GM12873 (cell line): ENCODE data around the gene NDUFB2.

Experiments used
- TF ChIP-seq, protein P1 (sequence below): IDR thresholded peaks from 2 replicates; pipeline ENCODE4 v1.5.1; 2012; ENCODE audit warnings: low read depth, mild to moderate bottlenecking, moderate library complexity, low read length, control low read depth; ENCODE audit not compliant: insufficient read depth; ENCODE audit errors: missing control alignments

The NDUFB2 gene

DNA sequence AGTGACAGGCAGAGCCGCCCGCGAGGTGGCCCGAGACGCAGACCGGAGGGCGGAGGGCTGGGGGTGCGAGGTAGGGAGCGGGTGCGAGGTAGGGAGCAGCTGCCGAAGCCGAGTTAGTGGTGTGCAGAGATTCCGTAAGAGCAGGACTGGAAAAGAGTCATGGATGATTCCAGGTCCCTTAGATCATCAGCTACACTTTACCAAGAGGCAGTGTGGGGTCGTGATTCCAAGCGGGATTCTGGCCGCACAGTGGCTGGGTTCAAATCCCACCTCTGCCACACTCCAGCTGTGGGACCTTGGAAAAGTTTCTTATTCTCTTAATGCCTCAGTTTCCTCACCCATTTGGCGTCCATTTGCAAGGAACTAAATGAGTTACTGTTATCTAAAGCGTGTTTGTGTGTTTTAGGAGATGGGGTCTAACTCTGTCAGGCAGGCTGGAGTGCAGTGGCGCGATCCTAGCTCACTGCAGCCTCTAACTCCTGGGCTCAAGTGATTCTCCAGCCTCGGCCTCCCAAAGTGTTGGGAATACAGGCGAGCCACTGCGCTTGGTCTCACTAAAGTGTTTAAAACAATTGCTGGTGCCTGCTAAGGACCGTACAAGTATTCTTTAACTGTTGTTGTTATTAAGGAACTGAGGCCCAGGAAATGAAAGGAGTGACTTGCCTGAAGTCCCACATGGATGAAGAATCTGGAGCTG is 1.1 kb downstream of the NDUFB2 start:
- TF ChIP-seq, protein P1, sequence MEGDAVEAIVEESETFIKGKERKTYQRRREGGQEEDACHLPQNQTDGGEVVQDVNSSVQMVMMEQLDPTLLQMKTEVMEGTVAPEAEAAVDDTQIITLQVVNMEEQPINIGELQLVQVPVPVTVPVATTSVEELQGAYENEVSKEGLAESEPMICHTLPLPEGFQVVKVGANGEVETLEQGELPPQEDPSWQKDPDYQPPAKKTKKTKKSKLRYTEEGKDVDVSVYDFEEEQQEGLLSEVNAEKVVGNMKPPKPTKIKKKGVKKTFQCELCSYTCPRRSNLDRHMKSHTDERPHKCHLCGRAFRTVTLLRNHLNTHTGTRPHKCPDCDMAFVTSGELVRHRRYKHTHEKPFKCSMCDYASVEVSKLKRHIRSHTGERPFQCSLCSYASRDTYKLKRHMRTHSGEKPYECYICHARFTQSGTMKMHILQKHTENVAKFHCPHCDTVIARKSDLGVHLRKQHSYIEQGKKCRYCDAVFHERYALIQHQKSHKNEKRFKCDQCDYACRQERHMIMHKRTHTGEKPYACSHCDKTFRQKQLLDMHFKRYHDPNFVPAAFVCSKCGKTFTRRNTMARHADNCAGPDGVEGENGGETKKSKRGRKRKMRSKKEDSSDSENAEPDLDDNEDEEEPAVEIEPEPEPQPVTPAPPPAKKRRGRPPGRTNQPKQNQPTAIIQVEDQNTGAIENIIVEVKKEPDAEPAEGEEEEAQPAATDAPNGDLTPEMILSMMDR = no peak

GRCh38 chr7:140698477-140698876 is 2.0 kb downstream of the NDUFB2 start:
- TF ChIP-seq, protein P1 = no peak

DNA sequence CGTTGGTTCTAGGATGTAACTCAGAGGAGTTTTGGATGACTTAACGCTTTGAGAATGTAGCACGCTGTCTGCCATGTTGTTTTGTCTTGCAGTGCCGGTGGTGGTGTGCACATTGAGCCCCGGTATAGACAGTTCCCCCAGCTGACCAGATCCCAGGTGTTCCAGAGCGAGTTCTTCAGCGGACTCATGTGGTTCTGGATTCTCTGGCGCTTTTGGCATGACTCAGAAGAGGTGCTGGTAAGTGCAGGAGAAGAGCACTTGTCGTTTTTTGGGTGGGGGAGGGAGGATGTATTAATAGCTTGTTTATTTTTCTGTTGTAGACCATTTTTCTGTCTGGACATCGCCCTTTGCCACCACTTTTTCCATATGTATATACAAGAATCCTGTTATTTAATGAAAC is 6.3 kb downstream of the NDUFB2 start:
- TF ChIP-seq, protein P1 = no peak

GRCh38 chr7:140704205-140704604 is 7.7 kb downstream of the NDUFB2 start:
- TF ChIP-seq, protein P1 = no peak

DNA sequence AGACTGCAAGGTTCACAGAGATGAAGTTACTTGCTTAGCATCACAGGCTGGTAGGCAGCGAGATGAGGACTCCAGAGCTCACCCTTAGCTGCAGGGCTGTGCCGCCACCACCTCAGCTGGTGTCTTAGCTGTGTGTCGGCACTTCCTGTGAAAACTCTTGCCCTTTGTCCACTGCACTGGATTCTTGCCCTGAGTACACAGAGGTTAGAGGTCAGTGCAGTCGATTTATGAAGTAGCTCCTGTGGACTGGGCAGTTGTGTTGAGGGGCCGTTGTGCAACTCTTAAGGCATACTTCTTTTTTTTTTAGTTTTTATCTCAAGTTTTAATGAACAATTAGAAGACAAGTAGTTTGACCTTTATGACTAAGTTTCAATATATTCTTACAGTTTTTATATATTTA is 10.6 kb downstream of the NDUFB2 start:
- TF ChIP-seq, protein P1 = no peak

- TF ChIP-seq, protein P1 = no peak
These were observed 18.0 kb downstream of the NDUFB2 start for GRCh38 chr7:140714331-140715040.

GRCh38 chr7:140719721-140720120 is 23.2 kb downstream of the NDUFB2 start:
- TF ChIP-seq, protein P1 = no peak
